GM21737 (cell line): ENCODE results near the gene PNMA5.

Source experiments
- ATAC-seq: cut with Tn5 transposase; IDR thresholded peaks from one replicate; pipeline ENCODE4 v1.9.1; 2021; ENCODE audit warnings: mild to moderate bottlenecking, moderate library complexity; ENCODE audit not compliant: unreplicated experiment

PNMA5 gene

GRCh38 chrX:152959626-152960025 lies 34.3 kb downstream of the PNMA5 start:
- ATAC-seq = no peak

DNA sequence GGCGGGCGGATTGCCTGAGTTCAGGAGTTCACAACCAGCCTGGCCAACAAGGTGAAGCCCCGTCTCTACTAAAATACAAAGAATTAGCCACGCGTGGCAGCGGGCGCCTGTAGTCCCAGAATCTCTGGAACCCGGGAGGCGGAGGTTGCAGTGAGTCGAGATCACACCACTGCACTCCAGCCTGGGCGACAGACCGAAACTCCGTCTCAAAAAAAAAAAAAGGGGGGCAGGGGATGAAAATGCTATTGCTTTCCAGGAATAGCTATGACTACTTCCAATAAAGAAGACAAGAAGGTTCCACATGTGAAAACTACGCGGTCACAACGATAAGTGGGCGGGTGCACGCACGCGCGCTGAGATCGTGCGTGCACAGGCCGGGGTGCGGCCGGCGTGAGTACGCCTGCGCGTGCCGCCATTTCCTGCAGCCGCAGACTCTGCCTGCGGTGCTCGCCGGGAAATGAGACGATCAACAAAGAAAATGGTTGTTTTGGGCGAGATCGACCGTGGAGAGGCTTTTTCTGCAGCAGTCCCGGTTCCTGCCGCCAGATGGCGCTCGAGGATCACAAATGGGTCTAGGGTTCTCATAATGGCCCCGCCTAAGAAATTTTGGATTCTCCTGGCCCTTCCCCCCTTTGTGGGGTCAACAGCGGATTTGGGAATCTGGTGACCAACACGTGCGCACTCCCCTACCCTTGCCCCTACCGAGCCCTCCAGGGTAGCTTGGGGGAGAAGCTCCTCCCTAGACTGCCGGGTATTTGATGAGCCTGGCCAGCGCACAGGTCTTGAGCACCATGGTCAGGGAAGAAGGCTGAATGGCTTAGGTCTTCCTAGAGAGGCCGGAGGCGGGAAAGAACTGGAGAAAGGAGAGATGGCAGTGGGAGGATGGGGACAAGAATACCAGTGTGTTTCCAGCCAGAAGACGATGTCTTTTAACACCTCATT lies 35.1 kb downstream of the PNMA5 start:
- peak; percentile 85 for ATAC-seq

DNA sequence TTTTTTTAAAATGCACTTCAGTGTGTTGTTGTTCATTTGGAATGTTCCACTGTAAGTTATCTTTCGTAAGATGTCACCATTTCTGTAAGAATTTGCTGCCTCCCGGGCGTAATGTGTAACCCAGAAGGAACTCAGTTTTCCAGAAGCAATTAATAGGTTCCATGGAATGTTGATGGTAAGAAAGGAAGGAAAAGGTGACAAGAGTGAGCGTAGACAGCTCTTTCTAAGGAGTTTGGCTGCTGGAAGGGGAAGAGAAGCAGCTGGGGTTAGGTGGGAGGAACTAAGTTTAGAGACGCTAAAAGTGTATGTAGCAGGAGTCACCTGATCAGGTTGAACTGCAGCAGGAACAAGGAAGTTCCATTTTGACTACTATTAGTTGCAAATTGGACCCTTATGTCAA lies 35.9 kb downstream of the PNMA5 start:
- ATAC-seq = no peak

- ATAC-seq = no peak
Measured at GRCh38 chrX:152950786-152951185, 43.1 kb downstream of the PNMA5 start.

GRCh38 chrX:152949114-152949513 lies 44.8 kb downstream of the PNMA5 start:
- no peak for ATAC-seq

- no peak for ATAC-seq
Measured at GRCh38 chrX:152946681-152947080, 47.2 kb downstream of the PNMA5 start.

DNA sequence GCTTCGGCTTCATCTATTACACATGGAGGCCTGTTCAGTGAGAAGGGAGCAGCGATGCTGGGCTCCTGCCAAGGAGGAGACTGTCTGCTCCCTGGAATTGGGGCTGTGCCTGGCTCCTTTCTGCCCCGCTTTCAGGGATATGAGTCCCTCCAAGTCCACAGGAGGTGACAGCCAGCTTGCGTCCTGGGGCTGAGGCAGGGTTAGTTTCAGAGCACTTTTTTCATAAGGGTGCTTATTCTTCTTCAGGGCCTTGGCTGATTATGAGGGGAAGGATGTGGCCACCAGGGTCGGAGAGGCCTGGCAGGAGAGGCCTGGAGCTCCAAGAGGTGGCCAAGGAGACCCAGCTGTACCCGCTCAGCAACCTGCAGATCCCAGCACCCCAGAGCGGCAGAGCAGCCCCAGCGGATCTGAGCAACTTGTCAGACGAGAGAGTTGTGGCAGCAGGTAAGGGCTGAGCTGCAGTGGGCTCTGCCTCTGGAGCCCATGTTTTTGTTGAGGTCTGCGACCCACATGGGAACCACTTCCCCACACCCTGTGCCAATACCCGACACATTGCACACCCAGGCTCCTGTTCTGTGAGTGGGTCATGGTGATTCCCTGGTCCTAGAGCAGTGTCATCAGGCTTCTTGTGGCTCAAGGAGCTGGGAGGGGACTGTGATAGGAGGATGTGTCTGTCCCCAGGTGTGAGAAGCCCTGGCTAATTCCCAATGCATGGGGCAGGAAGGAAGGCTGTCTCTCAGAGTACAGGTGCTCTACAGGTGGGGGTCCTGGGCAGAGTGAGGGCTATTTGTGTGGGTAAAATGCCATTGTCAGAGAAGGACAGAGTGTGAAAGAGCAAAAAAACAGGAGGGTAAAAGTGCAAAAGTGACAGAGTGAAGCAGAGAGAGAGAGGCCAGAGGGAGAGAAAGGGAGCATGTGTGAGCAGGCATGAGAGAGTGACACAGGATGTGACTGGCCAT lies 48.6 kb downstream of the PNMA5 start:
- no peak for ATAC-seq

DNA sequence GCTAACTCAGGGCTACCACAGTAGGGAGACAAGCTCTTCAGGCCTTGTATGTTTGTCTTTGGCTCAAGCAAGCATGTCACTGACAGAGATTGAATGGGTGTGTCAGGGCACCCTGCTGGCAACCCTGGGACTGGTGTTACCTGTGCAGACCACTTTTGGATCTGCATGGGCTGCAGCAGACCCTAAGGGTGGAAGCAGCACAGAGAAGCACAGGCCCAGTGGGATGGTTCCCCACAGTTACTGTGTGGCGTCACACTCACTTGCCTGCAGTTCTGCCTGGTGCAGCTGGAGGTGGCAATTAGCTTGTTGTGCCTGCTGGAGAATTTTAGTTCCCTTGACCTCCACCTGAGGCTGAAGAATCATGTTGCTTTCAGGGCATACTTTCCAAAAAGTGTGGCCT lies 50.1 kb downstream of the PNMA5 start:
- ATAC-seq = no peak

- ATAC-seq = no peak
Measured at GRCh38 chrX:152942077-152942442, 51.9 kb downstream of the PNMA5 start.

DNA sequence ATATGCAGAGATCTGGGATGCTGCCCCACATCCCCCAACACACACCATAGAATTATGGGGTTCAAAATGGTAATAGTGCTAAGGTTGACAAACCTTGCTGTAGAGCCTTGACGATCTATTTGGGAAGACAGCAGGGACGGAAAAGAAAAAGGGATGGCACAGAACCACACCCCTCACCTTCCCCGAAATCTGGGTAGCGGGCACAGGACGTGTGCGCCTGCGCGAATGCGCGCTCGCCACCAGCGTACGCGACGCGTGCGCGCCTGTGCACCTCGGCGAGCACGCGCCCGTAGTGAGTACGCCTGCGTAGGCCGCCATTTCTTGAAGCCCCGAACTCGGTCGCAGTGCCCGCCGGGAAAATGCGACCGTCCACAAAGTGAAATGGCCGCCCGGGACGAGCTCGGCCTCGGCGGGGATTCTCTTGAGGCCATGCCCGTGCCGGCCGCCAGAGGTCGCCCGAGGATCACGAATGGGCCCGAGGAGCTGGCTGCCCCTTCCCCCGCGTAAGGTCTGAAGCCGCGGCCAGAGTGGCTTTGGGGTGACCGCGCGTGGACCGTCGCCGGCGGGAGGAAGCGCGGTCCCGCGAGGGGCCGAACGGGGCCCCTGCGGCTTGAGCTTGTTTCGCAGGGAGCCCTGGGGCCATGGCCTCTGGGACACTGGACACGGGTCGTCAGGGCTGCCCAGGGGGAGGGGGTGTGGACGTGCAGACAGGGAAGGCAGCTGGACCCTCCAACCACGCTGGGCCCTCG lies 52.4 kb downstream of the PNMA5 start:
- peak; percentile 93 for ATAC-seq
